ENCODE results near the gene ZNF629.

DNA sequence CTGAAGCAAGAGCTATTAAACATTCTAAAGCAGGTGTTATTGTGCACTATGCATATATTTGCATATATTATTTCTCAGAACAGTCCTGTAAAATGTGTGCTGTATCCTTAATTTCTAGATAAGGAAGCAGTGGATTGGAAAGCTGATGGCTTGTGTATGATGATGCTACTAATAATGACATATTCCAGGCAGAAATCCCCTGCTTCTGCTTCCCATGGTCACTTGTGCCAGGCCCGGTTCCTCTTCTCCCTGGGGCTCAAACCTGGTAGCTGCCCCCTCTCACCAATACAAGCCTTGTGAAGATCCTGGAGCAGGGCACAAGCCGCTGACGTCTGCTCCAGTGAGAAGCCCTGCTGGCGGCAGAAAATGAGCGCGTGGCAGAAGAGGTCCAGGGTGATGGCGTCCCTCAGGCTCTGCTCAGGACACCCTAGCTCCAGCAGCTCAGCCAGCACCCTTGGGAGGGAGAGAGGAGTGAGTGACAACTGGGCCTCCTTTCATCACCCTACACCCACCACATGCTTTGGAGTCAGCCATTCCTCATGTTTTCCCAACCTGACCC, 26.9 kb downstream of the ZNF629 start:
- TF ChIP-seq, protein P1, sequence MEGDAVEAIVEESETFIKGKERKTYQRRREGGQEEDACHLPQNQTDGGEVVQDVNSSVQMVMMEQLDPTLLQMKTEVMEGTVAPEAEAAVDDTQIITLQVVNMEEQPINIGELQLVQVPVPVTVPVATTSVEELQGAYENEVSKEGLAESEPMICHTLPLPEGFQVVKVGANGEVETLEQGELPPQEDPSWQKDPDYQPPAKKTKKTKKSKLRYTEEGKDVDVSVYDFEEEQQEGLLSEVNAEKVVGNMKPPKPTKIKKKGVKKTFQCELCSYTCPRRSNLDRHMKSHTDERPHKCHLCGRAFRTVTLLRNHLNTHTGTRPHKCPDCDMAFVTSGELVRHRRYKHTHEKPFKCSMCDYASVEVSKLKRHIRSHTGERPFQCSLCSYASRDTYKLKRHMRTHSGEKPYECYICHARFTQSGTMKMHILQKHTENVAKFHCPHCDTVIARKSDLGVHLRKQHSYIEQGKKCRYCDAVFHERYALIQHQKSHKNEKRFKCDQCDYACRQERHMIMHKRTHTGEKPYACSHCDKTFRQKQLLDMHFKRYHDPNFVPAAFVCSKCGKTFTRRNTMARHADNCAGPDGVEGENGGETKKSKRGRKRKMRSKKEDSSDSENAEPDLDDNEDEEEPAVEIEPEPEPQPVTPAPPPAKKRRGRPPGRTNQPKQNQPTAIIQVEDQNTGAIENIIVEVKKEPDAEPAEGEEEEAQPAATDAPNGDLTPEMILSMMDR (conservative IDR thresholded peaks at IDR 0.05), result no peak
- no peak for TF ChIP-seq ZFX (IDR thresholded peaks at IDR 0.05)

Measured in C4-2B (cell line).